ENCODE data around the gene RUBCNL. TPM values are rescaled to one million over a fixed set of nuclear protein-coding genes. Genes with fewer than 3 reads are reported as not detected.

The RUBCNL gene, protein sequence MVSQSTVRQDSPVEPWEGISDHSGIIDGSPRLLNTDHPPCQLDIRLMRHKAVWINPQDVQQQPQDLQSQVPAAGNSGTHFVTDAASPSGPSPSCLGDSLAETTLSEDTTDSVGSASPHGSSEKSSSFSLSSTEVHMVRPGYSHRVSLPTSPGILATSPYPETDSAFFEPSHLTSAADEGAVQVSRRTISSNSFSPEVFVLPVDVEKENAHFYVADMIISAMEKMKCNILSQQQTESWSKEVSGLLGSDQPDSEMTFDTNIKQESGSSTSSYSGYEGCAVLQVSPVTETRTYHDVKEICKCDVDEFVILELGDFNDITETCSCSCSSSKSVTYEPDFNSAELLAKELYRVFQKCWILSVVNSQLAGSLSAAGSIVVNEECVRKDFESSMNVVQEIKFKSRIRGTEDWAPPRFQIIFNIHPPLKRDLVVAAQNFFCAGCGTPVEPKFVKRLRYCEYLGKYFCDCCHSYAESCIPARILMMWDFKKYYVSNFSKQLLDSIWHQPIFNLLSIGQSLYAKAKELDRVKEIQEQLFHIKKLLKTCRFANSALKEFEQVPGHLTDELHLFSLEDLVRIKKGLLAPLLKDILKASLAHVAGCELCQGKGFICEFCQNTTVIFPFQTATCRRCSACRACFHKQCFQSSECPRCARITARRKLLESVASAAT
- under 0.01 TPM in 1 of 2 replicates, not detected in the other for total RNA-seq

DNA sequence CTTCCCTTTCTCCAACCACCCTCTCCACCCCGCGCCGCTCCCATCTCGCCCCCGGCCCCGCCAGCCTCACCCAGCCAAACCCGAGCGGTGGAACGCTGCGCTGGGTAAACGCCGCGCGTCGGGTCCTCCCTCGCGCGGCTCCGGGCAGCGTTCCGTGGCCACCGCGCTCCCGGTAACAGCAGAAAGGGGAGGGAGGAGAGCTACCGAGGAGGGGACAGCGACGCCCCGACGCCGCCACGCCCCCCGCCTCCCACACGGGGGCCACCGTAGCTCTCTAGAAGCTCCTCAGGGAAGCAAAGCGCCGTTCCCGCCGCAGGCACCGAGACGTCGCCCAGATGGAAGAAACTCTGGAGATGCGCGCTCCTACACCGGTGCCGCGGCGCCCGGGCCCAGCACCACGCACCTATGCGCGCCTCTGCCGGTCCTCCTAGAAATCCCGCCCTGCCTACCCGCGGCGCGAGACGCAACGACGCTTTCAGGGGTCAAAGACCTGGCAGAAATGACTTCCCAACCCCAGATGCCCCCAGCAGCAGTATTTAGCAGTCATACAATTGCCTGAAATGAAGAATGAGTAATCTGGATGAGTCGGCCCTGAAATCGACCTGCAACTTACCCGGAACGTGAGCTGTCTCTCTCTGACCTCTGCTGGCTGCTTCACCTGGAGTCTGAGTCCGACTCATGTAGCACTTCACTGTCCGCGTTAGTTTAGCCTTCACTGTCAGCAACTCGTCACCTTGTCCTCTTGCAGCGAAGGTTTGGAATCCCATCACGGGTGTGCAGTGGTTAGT is at the start of gene RUBCNL:
Gene RUBCNL (minus strand): TSS at position 189 of the 788 bp plus-strand sequence. CDS start 14,777 bp downstream, outside the sequence.

Other genes starting within 250 kb of the RUBCNL start
- gene LCP1, start 205.1 kb downstream of the RUBCNL start, total RNA-seq, result 0.64 and 13.7 TPM in 2 replicates
- gene LRRC63, start 175.3 kb downstream of the RUBCNL start, total RNA-seq, result not detected in 2 replicates
- gene LRCH1, start 165.9 kb upstream of the RUBCNL start, total RNA-seq, result 5.1 and 7.2 TPM in 2 replicates

Data from tracheal epithelial cell (primary cell).